ENCODE measurements around the gene UBE2QL1. TPM values are rescaled to one million over a fixed set of nuclear protein-coding genes. Genes with fewer than 3 reads are reported as not detected.

UBE2QL1 gene
- total RNA-seq, 4 donors from 2014 or later: 0.68 to 3.6 (median 1.5) TPM

- TF ChIP-seq CTCF (IDR thresholded peaks at IDR 0.05; ENCODE audit: low read depth): no peak
Measured at GRCh38 chr5:6405591-6405990, 43.1 kb upstream of the UBE2QL1 start.

GRCh38 chr5:6407558-6408259 lies 41.0 kb upstream of the UBE2QL1 start:
- no peak for TF ChIP-seq CTCF (IDR thresholded peaks at IDR 0.05; ENCODE audit: low read depth)

GRCh38 chr5:6408260-6408596 lies 40.4 kb upstream of the UBE2QL1 start:
- TF ChIP-seq CTCF (IDR thresholded peaks at IDR 0.05; ENCODE audit: low read depth): no peak

- no peak for TF ChIP-seq CTCF (IDR thresholded peaks at IDR 0.05; ENCODE audit: low read depth)
Measured at GRCh38 chr5:6408627-6409446, 39.8 kb upstream of the UBE2QL1 start.

- TF ChIP-seq CTCF (IDR thresholded peaks at IDR 0.05; ENCODE audit: low read depth): no peak
Measured at GRCh38 chr5:6410421-6410820, 38.2 kb upstream of the UBE2QL1 start.

GRCh38 chr5:6411141-6411540 lies 37.5 kb upstream of the UBE2QL1 start:
- no peak for TF ChIP-seq CTCF (IDR thresholded peaks at IDR 0.05; ENCODE audit: low read depth)

- TF ChIP-seq CTCF (IDR thresholded peaks at IDR 0.05; ENCODE audit: low read depth): no peak
Measured at GRCh38 chr5:6412811-6413210, 35.8 kb upstream of the UBE2QL1 start.
